Measurements from ENCODE around the gene KRTAP10-5. TPM values are rescaled to one million over a fixed set of nuclear protein-coding genes. Genes with fewer than 3 reads are reported as not detected.

Gene KRTAP10-5
- polyA plus RNA-seq, 1 donor (not counting 4 experiments of a cell fraction or from before 2014, with no cell fraction given), result not detected

- TF ChIP-seq EZH2 (IDR thresholded peaks at IDR 0.05; ENCODE audit: low read length) (no peak), CTCF (optimal IDR thresholded peaks at IDR 0.05 in 1 of 3, IDR thresholded peaks at IDR 0.05 in 1 of 3, conservative IDR thresholded peaks at IDR 0.05 in 1 of 3; ENCODE audit: extremely low read depth in 1 of 3, insufficient read depth in 2 of 3, low read length in 3 of 3) (no peak)
- Histone ChIP-seq H4K20me1 (ENCODE audit: control insufficient read depth, extremely low read depth, insufficient read depth, low read length) (no peaks in the 10 kb centered on the region), H3K4me3 (ENCODE audit: control insufficient read depth in 2 of 3, extremely low read depth in 1 of 3, insufficient read depth in 2 of 3, low read depth in 1 of 3, low read length in 3 of 3) (no peak overlapping the region), H3K9ac (ENCODE audit: control insufficient read depth, extremely low read depth, insufficient read depth, low read length) (no peak overlapping the region), H2AFZ (ENCODE audit: control insufficient read depth, low read length) (no peak overlapping the region), H3K9me1 (ENCODE audit: control insufficient read depth, extremely low read depth, insufficient read depth, low read length) (no peaks in the 10 kb centered on the region), H3K36me3 (ENCODE audit: control insufficient read depth in 2 of 2, extremely low read depth in 1 of 2, insufficient read depth in 2 of 2, low read length in 2 of 2) (no peaks in the 10 kb centered on the region), H3K4me2 (ENCODE audit: control insufficient read depth, extremely low read depth, insufficient read depth, low read depth, low read length) (no peak overlapping the region), H3K9me3 (ENCODE audit: control insufficient read depth, low read depth, low read length) (no peaks in the 10 kb centered on the region), H3K79me2 (ENCODE audit: control insufficient read depth, insufficient read depth, low read length) (no peaks in the 10 kb centered on the region), H3K27me3 (ENCODE audit: control insufficient read depth, extremely low read depth, insufficient read depth, low read length) (no peaks in the 10 kb centered on the region), H3K27ac (ENCODE audit: control insufficient read depth, insufficient read depth, low read length) (no peak overlapping the region), H3K4me1 (ENCODE audit: control insufficient read depth, extremely low read depth, insufficient read depth, low read length) (no peaks in the 10 kb centered on the region)
- DNase-seq (ENCODE audit: low read depth, low spot score) (no peak), FAIRE-seq (no peak)
- dilution Hi-C loops (cut with MboI; ENCODE audit: extremely low pct_ligation_motif_present, low sequenced_read_pairs), result no loop called here
Observed at GRCh38 chr21:44568667-44569556, 11.5 kb downstream of the KRTAP10-5 start.

GRCh38 chr21:44568261-44568660, 12.1 kb downstream of the KRTAP10-5 start:
- Histone ChIP-seq H3K9me3 (ENCODE audit: control insufficient read depth, low read depth, low read length) (no peaks in the 10 kb centered on the region), H3K36me3 (ENCODE audit: control insufficient read depth in 2 of 2, extremely low read depth in 1 of 2, insufficient read depth in 2 of 2, low read length in 2 of 2) (no peaks in the 10 kb centered on the region), H3K4me3 (ENCODE audit: control insufficient read depth in 2 of 3, extremely low read depth in 1 of 3, insufficient read depth in 2 of 3, low read depth in 1 of 3, low read length in 3 of 3) (no peak overlapping the region), H3K27ac (ENCODE audit: control insufficient read depth, insufficient read depth, low read length) (no peak overlapping the region), H3K9ac (ENCODE audit: control insufficient read depth, extremely low read depth, insufficient read depth, low read length) (no peak overlapping the region), H2AFZ (ENCODE audit: control insufficient read depth, low read length) (no peak overlapping the region), H3K4me2 (ENCODE audit: control insufficient read depth, extremely low read depth, insufficient read depth, low read depth, low read length) (no peak overlapping the region), H4K20me1 (ENCODE audit: control insufficient read depth, extremely low read depth, insufficient read depth, low read length) (no peaks in the 10 kb centered on the region), H3K27me3 (ENCODE audit: control insufficient read depth, extremely low read depth, insufficient read depth, low read length) (no peaks in the 10 kb centered on the region), H3K79me2 (ENCODE audit: control insufficient read depth, insufficient read depth, low read length) (no peaks in the 10 kb centered on the region), H3K9me1 (ENCODE audit: control insufficient read depth, extremely low read depth, insufficient read depth, low read length) (no peaks in the 10 kb centered on the region), H3K4me1 (ENCODE audit: control insufficient read depth, extremely low read depth, insufficient read depth, low read length) (no peaks in the 10 kb centered on the region)
- DNase-seq (ENCODE audit: low read depth, low spot score), result no peak
- dilution Hi-C loops (cut with MboI; ENCODE audit: extremely low pct_ligation_motif_present, low sequenced_read_pairs), result no loop called here
- FAIRE-seq, result no peak
- TF ChIP-seq CTCF (optimal IDR thresholded peaks at IDR 0.05 in 1 of 3, IDR thresholded peaks at IDR 0.05 in 1 of 3, conservative IDR thresholded peaks at IDR 0.05 in 1 of 3; ENCODE audit: extremely low read depth in 1 of 3, insufficient read depth in 2 of 3, low read length in 3 of 3) (no peak), EZH2 (IDR thresholded peaks at IDR 0.05; ENCODE audit: low read length) (no peak)
